CD4-positive, alpha-beta T cell treated with Interleukin-17A for 4 hours (primary cell): Measurements from ENCODE around the gene OPCML.

Experiments used
- DNase-seq: peaks from one replicate; pipeline ENCODE4 v3.0.0-alpha.2; 2020; ENCODE audit warnings: mixed read lengths

Gene OPCML

DNA sequence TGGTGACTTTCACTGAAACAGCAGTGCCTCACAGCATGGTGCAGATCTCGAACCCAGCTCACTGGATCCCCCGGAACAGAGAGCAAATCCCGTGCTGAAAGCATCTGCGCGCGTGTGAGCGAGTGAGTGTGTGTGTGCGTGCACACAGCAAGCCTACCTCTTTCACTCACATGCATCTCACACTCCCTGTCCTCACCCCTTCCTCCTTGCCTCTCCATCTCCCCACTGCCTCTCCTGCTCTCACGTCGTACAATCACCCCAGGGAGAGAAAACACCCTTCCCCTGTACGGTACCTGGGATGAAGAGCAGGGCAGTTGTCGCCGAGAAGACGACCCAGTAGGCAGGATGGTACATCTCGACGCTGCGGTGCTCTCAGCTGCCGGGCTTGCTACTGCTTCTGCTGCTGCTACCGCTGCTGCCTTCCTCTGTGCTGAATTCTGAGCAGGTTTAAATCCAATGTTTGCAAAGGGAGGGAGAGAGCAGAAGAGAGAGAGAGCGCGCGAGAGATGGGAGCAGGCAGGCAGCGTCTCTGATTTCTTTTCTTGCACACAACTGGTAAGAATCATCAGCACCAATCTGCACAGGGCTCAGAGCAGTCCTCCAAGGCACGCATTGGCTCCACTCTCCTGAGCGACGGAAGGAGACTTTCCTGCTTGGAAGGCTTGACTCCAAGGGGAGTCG lies at the start of gene OPCML:
Gene OPCML (minus strand): TSS at position 531 of the 681 bp plus-strand sequence.
- no peak for DNase-seq

GRCh38 chr11:133581091-133581490 lies 48.8 kb upstream of the OPCML start:
- DNase-seq = no peak

DNA sequence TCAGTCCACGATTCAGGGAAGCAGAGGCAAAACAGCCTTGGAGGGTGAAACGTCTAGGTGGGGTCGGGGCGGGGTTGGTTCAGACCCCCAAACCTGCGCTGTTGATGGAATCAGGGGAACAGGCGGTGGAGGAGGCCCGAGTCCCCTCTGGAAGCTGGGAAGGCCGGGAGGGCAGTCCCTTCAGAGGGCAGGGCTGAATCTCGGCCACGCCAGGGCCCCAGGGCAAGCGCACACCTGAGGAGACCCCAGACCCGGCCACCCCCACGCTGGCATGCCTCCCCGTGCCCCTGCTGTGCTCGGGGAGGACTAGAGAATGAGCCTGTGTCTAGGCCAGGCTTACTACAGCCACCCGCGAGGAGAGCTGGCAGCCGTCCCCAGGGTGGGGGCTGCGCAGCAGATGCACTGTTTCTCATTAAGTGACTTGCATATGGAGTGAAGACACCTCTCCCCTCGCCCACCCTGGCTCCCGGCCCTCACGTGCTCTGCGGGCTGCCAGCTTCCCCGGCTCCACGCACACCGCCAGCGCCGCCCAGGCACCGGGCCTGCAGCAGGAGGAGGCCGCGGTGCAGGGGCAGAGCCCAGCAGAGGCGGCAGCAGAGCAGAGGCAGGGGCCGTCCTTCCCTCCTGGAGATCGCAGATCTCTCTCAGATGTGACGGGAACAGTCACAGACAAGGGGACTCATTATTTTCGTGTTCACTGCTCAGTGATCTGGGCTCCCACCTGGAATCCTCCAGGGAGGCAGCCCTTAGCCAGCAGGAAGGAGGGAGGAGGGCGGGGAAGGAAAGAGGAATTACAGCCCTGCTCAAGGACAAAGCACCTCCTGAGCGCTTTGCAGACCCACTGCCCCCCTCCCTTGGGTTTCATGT lies 47.1 kb upstream of the OPCML start:
- DNase-seq = no peak

DNA sequence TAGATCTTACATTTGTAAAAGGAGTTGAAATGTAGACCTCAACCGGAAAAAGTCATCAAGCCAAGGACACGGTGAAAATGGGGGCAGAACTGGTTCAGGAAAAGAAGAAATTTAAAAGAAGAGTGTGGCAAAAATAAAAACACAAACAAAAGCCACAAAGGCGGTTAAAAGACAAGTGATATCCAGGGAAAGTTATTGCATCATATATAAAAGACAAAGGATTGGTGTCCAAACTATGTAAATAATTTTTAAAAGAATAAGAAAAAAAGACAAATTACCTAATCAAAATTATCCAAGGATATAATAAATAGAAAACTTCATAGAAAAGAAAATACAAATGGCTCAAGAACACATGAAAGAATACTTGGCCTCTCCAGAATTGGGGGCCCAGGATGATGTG lies 45.1 kb upstream of the OPCML start:
- DNase-seq = no peak

DNA sequence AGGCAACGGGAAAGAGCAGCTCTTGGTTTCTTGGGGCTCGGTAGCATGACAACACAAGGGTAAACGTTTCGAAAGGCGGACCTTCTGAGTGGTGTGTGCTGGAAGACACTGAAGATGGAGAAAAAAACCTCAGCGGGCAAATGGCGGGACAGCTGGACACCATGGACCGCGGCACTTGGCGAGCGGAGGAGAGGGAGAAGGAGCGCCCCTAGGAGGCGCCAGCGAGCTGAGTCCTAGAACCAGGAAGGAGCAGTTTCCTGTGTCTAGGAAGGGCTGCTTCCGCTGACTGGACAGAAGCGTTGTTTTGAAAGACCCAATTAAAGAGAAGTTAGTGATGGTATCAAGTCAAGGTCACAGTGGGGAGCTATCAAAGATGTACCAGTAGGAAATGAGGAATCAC lies 44.0 kb upstream of the OPCML start:
- DNase-seq = no peak

GRCh38 chr11:133573081-133573480 lies 40.8 kb upstream of the OPCML start:
- no peak for DNase-seq

GRCh38 chr11:133570376-133570775 lies 38.1 kb upstream of the OPCML start:
- no peak for DNase-seq

GRCh38 chr11:133563505-133564025 lies 31.3 kb upstream of the OPCML start:
- DNase-seq = no peak

DNA sequence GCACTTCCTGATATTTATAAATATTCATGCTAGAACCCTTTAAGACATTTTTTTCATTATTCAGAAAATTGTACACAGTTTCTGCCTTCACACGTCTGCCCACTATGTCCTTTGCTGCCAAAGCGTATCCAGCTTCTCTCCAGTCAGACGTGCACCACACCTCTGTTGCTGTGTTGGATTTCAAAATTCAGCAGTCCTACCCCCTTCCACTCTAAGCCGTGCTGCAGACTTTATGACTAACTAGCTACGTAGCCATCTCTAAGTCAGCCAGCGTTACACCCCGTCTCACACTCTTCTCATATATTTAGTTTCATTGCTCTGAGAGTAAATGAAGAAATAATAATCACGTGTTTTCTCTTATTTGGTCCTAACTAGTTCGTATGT lies 28.2 kb upstream of the OPCML start:
- DNase-seq = no peak

GRCh38 chr11:133559833-133560471 lies 27.7 kb upstream of the OPCML start:
- DNase-seq = no peak

- DNase-seq = no peak
These were observed 27.1 kb upstream of the OPCML start for GRCh38 chr11:133559382-133559781.

- DNase-seq = no peak
These were observed 22.7 kb upstream of the OPCML start for GRCh38 chr11:133555034-133555433.

GRCh38 chr11:133553885-133554740 lies 21.8 kb upstream of the OPCML start:
- no peak for DNase-seq

DNA sequence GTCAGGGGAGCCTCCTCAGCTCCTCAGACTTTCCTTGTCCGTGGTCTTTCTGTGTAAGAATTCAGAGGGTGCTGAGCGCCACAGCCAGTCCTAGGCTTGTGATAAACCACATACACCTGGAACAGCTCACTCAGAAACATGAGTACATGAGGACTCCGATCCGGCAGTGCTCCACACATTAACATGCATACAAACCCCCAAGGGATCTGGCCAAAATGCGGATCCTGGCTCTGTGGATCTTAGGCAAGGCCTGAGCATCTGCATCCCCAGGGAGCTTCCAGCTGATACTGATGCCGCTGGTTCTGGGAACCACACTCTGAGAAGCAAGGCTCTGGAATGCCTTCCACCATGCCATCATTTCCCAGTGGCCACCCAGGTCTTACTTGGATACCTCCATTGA lies 20.6 kb upstream of the OPCML start:
- DNase-seq = no peak

GRCh38 chr11:133551064-133551463 lies 18.8 kb upstream of the OPCML start:
- no peak for DNase-seq

DNA sequence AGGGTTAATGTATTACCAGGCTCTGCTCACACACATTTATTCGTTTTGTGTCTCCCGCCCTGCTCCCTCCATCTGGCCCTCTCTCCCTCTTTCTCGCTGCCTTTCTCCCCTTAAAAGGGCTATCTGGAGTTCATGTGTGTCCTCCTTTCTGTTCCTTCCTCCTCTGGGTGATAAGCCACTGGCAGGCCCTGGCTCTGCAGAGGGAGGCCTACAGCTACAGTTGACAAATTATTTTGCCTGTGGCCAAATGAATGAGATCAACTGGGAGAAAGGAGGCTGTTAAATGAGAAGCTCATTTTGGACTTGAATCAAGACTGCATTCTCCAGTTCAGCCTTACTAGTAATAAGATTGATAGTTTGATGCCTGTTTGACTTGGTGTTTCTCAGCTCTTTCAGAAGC lies 17.5 kb upstream of the OPCML start:
- no peak for DNase-seq

GRCh38 chr11:133548641-133549040 lies 16.3 kb upstream of the OPCML start:
- no peak for DNase-seq

DNA sequence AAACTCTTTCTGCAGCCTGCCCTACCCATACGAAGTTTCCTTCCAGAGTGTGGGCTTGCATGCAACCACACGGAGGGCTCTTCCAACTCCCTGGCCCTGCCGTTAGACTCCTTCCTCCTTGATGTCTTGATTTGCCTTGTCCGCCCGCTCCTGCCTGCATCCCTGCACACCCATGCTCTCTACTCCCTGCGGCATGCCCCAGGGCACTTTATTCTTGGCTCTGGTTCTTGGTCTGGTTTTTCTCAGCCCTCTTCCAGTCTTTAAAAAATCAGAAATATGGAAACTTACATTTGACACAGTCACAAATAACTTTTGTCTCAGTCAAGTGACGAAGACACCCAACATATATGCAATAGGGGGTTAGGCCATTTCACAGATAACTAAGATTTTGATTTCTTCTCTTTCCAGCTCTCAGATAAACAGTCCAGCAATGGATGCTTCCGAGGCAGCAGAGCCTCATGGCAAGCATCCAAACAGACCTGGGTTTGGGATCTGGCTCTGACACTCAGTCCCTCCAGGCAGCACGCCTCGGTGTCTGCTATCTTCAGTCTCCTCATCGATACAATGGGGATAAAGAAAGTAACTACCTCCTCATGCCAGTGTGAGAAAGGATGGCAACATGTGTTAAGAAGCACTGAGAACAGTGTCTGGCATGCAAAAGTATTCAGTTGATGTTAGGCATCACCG lies 15.7 kb upstream of the OPCML start:
- DNase-seq = no peak

GRCh38 chr11:133545199-133545803 lies 13.0 kb upstream of the OPCML start:
- DNase-seq = no peak

- no peak for DNase-seq
These were observed 9.4 kb upstream of the OPCML start for GRCh38 chr11:133541720-133542095.

DNA sequence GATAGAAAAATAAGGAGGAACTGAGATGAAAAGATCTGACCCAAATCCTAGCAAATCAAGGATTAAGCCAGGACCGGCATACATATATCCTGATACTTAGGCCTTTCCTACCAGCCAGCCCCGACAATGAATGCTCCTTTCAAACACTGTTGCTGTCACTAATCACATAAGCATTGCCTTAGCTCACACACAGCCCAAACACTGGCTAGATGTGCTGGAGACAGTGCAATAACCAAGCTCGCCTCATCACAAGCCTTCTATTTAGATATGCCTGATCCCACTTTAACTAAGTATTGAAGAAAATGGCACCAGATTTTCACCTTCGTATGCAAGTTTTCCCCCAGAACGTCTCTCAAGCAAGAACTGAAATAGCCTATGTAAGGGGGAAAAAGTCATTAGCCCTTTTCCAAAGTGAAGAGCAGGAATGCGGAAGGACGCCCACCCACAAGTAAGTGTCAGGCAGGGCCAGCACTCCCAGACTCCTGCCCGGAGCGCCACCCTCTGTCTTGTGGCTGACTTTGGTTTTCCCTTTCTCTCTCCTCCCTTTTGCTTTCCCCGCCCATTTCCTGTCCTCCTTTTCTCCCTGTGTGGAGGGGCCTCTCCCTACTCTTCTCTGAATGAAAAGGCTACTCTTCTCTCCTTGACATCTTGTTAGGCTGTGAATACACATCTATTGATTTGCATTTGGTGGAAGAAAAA lies 8.9 kb upstream of the OPCML start:
- no peak for DNase-seq
